ENCODE results near the gene VPS8. TPM values are rescaled to one million over a fixed set of nuclear protein-coding genes. Genes with fewer than 3 reads are reported as not detected.

VPS8 gene
- total and polyA plus RNA-seq, 2 of the 13 experiments (the other 11 are each of a cell fraction or from before 2014, with no cell fraction given), result 14.2 to 35.1 TPM

DNA sequence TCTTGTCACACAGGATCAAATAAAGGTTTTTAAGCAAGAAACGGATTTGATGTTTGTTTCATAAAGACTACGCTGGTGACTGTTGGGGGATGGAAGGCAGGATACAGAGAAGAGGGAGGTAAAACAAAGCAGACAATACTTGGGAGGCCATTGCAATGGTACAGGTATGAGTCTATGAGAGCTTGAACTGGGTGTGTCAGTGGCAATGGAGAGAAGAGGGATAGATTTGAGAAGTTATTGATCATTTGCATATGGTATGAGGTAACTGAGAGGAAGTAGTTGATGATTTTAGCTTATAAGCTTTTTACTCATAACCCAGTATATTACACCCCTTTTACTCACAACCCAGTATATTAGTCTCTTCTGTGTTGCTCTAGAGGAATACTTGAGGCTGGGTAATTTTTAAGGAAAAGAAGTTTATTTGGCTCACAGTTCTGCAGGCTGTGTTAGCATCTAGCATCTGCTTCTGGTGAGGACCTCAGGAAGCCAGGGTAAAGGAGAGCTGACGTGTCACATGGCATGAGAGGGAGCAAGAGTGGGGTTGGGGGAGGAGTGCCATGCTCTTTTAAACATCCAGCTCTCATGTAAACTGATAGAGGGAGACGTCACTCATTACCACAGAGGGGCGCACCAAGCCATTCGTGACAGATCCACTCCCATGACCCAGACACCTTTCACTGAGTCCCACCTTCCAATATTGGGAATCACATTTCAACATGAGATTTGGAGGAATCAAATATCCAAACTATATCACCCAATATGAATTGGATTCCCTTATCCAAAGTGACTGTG lies 153.9 kb downstream of the VPS8 start (continued):
- TF ChIP-seq, protein P1, sequence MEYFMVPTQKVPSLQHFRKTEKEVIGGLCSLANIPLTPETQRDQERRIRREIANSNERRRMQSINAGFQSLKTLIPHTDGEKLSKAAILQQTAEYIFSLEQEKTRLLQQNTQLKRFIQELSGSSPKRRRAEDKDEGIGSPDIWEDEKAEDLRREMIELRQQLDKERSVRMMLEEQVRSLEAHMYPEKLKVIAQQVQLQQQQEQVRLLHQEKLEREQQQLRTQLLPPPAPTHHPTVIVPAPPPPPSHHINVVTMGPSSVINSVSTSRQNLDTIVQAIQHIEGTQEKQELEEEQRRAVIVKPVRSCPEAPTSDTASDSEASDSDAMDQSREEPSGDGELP (IDR thresholded peaks at IDR 0.05; ENCODE audit: borderline replicate concordance, low read depth), result no peak
- TF ChIP-seq TEAD2 (CRISPR knock-in tag; IDR thresholded peaks at IDR 0.05), result no peak

DNA sequence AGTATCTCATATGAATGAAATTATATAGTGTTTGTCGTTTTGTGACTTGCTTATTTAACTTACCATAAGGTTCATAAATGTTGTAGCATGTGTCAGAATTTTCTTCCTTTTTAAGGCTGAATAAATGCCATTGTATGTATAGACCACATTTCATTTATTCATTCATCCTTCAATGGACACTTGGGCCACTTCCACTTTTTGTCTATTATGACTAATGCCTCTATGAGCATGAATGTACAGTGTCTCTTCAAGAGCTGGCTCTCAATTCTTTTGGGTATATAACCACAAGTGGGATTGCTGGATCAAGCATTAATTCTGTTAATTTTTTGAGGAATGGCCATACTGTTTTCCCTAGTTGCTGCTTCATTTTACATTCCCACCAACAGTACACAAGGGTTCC lies 156.1 kb downstream of the VPS8 start:
- Histone ChIP-seq H3K9ac (ENCODE audit: insufficient read depth, low read depth, low read length) (no peak overlapping the region), H4K20me1 (ENCODE audit: insufficient read depth, low read length) (no peaks in the 10 kb centered on the region), H3K4me1 (ENCODE audit: insufficient read depth, low read length) (0 out of 2 replicates have a peak, but pooled peaks cover 7% of the 10 kb centered on the region), H3K27ac (ENCODE audit: extremely low read length, insufficient read depth, low read length) (no peak overlapping the region), H3K9me3 (ENCODE audit: low read length) (no peaks in the 10 kb centered on the region), H3K27me3 (ENCODE audit: control insufficient read depth in 1 of 2, insufficient read depth in 2 of 2, low read length in 2 of 2) (no peaks in the 10 kb centered on the region), H3K4me3 (replicated peaks in 1 of 3; ENCODE audit: insufficient read depth in 1 of 3, low read depth in 2 of 3, low read length in 3 of 3) (no peak overlapping the region), H2AFZ (ENCODE audit: low read length) (no peak overlapping the region), H3K4me2 (ENCODE audit: low read depth, low read length) (no peak overlapping the region), H3K36me3 (replicated peaks in 1 of 2; ENCODE audit: control insufficient read depth in 1 of 2, insufficient read depth in 2 of 2, low read length in 2 of 2) (peaks cover 2 to 16% of the 10 kb centered on the region in 2 experiments; a peak in 4 of 5 replicates), H3K79me2 (ENCODE audit: insufficient read depth, low read length) (no peaks in the 10 kb centered on the region)
- ATAC-seq (no peak), FAIRE-seq (no peak), DNase-seq (ENCODE audit: low spot score) (no peak)
- ChIA-PET CTCF (ENCODE audit: low intra/inter-chr PET ratio, low total read pairs) (no interaction called here), POLR2A (no interaction called here)
- in situ Hi-C loops (cut with HindIII; ENCODE audit: extremely low pct_ligation_motif_present, low pct_unique_long_range_greater_than_20kb), result no loop called here
- BruUV-seq (replicated peaks), result no TSS peak
- 96% methylated on average over 1 of the region's 1 CpG for WGBS (ENCODE audit: low lambda C conversion rate)
- TF ChIP-seq PLRG1 (conservative IDR thresholded peaks at IDR 0.05) (no peak), RFXAP (CRISPR knock-in tag; IDR thresholded peaks at IDR 0.05; ENCODE audit: borderline replicate concordance) (no peak), SMC3 (IDR thresholded peaks at IDR 0.05; ENCODE audit: low read length) (no peak), EP300 (IDR thresholded peaks at IDR 0.05; ENCODE audit: low read depth in 2 of 2, low read length in 2 of 2) (no peak), EP300 (CRISPR knock-in tag; IDR thresholded peaks at IDR 0.05; ENCODE audit: borderline replicate concordance) (no peak), NFE2L2 (IDR thresholded peaks at IDR 0.05; ENCODE audit: low read length) (no peak), ZNF605 (CRISPR knock-in tag; IDR thresholded peaks at IDR 0.05) (no peak), ZNF207 (IDR thresholded peaks at IDR 0.05; ENCODE audit: borderline replicate concordance) (no peak), KLF12 (CRISPR knock-in tag; IDR thresholded peaks at IDR 0.05; ENCODE audit: borderline replicate concordance) (no peak), ZNF614 (CRISPR knock-in tag; IDR thresholded peaks at IDR 0.05; ENCODE audit: borderline replicate concordance) (no peak), SNAPC2 (CRISPR knock-in tag; IDR thresholded peaks at IDR 0.05) (no peak)
- TF ChIP-seq, protein P2, sequence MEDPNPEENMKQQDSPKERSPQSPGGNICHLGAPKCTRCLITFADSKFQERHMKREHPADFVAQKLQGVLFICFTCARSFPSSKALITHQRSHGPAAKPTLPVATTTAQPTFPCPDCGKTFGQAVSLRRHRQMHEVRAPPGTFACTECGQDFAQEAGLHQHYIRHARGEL (CRISPR knock-in tag; IDR thresholded peaks at IDR 0.05), result no peak
- TF ChIP-seq, protein P3, sequence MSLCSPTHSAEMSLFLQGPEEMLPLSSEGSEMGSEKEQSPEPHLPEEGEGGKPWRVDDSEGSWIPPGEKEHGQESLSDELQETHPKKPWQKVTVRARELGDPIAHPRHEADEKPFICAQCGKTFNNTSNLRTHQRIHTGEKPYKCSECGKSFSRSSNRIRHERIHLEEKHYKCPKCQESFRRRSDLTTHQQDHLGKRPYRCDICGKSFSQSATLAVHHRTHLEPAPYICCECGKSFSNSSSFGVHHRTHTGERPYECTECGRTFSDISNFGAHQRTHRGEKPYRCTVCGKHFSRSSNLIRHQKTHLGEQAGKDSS (CRISPR knock-in tag; IDR thresholded peaks at IDR 0.05; ENCODE audit: borderline replicate concordance, low read depth), result no peak
- intact Hi-C loops (cut with micrococcal nuclease; ENCODE audit: unreplicated experiment), result no loop called here

Data from HepG2 (cell line).